Choroid plexus epithelial cell (primary cell): Measurements from ENCODE around the gene TMEM131.
"Not testable (repeated sequence)": the region's sequence is repeated elsewhere in the genome, so short reads cannot be mapped to it uniquely, and the experiment has no call there.

Experiments used
- DNase-seq: peaks from one replicate; pipeline ENCODE4 v3.0.0-alpha.2; 2010; ENCODE audit warnings: low read depth
- H3K4me3 ChIP-seq: 2 replicates; pipeline ENCODE4 v1.5.1; 2011; ENCODE audit warnings: low read depth, mild to moderate bottlenecking, control low read depth, low read length, moderate library complexity
- TF ChIP-seq, protein P1 (sequence below): conservative IDR thresholded peaks from 2 replicates; pipeline ENCODE4 v1.5.1; 2011; ENCODE audit warnings: low read depth, mild to moderate bottlenecking, control low read depth, inconsistent platforms, low read length, moderate library complexity

Gene TMEM131

DNA sequence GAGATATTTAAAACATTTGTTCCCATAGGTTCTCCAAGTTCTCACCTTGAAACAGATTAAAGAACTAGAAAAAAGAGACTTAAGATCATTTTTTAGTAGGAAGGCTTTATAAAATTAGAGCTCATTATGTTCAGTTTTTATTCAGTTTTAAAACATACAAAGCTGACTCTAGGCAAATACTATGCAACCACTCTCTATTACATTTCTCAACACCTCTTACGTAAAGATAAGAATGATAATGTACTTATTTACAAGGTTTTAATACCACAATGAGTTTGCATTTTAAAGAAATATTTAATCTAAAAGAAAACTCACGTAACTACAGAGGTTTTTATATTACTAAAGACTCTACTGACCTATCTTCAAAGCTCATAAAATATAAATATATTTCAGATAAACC is 68.8 kb downstream of the TMEM131 start:
- TF ChIP-seq, protein P1, sequence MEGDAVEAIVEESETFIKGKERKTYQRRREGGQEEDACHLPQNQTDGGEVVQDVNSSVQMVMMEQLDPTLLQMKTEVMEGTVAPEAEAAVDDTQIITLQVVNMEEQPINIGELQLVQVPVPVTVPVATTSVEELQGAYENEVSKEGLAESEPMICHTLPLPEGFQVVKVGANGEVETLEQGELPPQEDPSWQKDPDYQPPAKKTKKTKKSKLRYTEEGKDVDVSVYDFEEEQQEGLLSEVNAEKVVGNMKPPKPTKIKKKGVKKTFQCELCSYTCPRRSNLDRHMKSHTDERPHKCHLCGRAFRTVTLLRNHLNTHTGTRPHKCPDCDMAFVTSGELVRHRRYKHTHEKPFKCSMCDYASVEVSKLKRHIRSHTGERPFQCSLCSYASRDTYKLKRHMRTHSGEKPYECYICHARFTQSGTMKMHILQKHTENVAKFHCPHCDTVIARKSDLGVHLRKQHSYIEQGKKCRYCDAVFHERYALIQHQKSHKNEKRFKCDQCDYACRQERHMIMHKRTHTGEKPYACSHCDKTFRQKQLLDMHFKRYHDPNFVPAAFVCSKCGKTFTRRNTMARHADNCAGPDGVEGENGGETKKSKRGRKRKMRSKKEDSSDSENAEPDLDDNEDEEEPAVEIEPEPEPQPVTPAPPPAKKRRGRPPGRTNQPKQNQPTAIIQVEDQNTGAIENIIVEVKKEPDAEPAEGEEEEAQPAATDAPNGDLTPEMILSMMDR = no peak
- no peak for DNase-seq
- H3K4me3 ChIP-seq = no peak overlapping the region

DNA sequence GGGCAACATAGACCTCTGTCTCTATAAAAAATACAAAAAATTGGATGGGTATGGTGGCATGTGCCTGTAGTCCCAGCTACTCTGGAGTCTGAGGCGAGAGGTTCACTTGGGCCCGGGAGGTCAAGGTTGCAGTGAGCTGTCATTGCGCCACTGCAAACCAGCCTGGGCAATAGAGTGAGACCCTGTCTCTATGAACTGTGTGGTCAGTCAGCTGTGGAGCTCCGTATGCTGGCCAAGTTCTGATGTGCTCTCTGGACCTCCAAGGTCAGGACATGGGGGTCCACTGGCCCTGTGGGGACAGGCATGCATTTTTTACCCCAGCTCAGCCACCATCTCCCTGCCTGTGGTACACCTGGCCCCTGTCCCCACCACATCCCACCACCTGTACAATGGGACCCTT is 71.6 kb downstream of the TMEM131 start:
- TF ChIP-seq, protein P1 = no peak
- no peak overlapping the region for H3K4me3 ChIP-seq
- DNase-seq = no peak

DNA sequence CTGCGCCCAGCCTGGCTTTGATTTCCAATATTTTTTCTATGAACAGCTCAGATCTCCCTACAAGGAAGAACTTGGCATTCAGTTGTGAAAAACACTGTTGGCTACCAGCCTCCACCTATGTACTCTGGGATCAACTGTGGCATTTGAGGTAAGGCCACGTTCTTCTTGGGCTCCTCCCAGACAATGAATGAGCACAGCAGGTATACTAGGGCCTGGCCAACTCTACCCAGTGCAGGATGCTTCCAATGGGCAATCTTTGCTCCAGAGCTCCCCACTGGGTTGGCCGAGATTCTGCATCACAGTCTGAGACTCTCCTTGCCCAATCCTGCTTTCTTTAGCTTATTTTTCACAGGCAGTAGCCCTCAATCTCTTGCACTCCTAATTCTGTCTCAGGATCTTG is 75.9 kb downstream of the TMEM131 start:
- DNase-seq = no peak
- TF ChIP-seq, protein P1 = no peak
- no peak overlapping the region for H3K4me3 ChIP-seq

DNA sequence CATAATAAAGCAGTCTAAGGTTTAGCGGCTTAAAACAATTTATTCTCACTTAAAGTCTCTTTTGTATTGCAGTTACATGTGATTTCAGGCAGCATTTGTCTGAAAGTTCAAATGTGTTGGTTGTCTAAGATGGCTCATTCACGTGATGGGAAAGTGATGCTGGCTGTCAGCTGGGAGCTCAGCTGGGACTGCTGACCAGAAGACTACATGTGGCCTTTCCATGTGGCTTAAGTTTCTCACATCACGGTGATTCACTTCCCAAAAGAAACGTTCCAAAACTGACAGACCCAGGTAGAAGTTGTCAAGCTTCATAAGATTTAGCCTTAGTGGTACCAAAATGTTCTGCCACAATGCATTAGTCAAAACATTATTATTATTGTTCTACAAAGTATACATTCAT is 76.9 kb downstream of the TMEM131 start:
- TF ChIP-seq, protein P1 = no peak
- no peak for DNase-seq

DNA sequence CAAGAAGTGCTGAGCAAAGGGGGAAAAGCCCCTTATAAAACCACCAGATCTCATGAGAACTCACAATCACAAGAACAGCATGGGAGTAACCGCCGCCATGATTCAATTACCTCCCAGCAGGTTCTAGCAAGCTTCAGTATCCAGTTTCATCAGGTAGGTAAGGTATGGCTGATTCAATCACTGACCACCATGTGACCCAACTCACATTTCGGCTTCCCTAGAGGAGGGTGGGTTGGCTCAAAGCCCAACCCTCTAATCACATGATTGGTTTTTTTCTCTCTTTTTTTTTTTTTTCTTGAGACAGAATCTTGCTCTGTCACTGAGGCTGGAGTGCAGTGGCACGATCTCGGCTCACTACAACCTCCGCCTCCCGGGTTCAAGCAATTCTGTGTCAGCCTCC is 78.1 kb downstream of the TMEM131 start:
- H3K4me3 ChIP-seq, DNase-seq: not testable (repeated sequence)

More for the DNA sequence above, 76.9 kb downstream of the TMEM131 start:
- no peak overlapping the region for H3K4me3 ChIP-seq

DNA sequence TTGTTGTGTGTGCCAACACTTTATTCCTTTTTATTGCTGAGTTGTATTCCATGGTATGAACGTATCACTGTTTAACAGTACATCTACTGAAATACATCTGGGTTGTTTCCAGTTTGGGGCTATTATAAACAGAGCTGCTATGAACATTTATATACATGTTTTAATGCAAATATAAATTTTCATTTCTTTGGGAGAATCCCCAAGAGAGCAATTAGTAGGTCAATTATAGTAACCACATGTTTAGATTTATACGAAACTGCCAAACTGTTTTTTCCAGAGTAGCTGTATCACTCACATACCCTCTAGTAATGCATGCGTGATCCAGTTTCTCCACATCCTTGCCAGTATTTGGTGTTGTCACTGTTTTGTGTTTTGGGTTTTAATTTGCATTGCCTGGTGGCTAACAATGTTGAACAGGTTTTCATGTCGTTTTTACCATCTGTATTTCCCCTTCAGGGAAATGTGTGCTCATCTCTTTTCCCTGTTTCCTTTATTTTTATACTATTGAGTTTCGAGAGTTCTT is 81.0 kb downstream of the TMEM131 start:
- no peak overlapping the region for H3K4me3 ChIP-seq
- DNase-seq = no peak
- TF ChIP-seq, protein P1 = no peak

DNA sequence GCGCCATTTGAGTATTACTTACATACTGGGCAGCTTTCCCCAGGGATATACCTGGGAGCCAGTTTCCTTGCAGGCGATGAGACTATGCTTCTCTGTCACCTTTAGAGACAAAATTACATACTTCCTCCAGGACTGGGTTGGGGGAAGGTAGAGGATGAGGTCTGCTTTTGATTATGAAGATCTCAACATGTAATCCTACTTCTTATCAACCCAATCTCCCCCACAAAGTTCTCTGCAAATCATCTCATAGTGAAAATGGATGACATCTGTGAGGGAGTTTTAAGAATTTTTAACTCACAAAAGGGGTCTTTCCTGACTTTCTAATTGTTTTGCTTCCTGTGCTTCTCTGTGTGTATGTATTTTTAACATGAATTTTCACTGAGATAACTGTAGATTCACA is 81.9 kb downstream of the TMEM131 start:
- TF ChIP-seq, protein P1 = no peak
- no peak for DNase-seq
- H3K4me3 ChIP-seq = no peak overlapping the region
